Raji (cell line): ENCODE measurements around the gene PKM.

Source experiments
- POLR2A ChIP-seq: IDR thresholded peaks from 2 replicates; pipeline ENCODE4 v1.6.1; 2011; ENCODE audit warnings: low read depth, low read length, control low read depth; ENCODE audit not compliant: insufficient read depth

Gene PKM

DNA sequence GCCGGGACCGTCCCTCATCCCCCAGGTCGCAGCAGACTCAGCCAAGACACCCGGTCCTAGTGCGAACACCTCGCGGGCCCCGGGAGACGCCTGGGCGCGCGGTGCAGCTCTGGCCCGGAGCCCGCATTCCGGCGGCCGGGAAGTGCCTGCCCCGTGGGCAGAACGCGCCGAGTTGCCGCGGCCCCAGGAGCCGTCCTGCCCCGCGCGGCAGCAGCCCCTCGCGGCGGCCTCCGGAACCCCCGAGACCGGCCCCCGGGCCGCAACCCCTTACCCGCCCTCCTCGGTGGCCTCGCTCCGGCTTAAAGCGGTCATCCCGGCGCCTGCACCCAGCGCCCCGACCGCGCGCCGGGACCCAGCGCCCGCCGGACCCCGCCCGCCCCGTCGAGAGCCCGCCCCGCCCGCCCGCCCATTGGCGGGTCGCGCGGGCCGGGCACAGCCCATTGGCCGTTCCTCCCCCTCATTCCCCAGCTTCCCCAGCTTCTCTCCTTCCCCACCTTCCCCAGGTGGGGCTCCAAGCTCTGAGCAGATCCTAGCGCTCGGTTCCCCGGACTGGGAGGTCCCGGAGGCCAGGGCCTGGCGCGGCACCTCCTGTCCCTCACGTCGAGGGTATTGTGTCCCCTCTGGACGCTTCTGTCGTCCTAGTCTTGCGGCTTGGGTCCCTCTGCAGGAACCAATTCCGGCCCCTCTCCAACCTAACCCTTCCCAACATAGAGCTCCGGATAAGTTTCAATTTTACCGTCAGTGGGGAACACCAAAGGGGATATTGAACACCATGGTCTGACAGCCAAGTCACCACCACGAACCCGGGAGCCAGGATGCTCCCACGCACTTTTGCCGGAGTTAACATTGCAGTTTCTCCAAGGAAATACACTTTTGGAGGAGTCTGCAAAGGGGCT is 33.3 kb downstream of the PKM start, which contains the start of gene GRAMD2A:
TSS of gene GRAMD2A (minus strand) at position 328 of the 896 bp plus-strand sequence.
- TF ChIP-seq POLR2A: no peak

DNA sequence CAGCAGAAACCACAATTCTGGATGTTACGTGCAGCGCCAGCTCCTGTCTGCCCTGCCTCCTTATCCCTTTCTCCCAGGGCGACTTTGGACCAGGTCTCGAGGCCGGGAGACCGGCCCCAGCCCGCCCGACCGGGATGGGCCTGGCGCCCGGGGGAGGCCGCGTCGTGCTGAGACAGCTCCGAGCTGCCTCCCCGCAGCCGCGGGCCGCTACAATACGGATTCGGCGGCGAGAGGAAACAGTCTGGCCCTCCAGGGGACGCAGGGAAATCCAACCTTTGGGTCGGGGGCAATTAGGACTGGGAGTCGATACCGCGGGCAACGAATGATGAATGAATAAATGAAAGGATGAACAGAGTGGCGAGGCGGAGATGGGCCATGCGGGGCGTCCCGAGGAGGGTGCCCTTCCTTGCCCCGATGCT is 33.9 kb downstream of the PKM start:
- no peak for TF ChIP-seq POLR2A

DNA sequence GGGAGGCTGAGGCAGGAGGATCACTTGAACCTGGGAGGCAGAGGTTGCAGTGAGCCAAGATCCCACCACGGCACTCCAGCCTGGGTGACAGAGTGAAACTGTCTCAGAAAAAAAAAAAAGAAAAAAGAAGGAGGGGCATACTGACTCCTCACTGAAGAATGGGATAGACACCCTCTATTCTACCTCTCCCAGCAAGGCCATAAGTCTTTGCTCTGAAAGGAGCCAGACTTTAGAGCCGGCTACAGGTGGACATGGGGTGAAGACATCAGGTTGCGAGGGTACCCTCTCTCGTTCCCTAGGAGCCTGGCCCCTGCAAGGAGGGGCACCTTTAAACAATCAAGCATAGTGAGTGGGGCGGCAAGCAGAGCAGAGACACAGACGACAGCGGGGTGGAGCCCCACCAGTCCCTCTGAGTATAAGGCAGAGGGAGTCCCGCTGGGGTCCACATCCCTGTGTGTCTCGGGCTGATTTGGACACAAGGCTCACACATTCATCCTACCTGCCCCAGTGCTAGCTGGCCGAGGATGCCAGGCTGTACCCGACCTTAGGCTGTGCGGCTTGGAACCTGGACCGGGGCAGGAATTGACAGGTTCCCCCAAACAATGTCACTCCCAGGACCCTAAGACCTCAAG is 34.5 kb downstream of the PKM start:
- TF ChIP-seq POLR2A: no peak

DNA sequence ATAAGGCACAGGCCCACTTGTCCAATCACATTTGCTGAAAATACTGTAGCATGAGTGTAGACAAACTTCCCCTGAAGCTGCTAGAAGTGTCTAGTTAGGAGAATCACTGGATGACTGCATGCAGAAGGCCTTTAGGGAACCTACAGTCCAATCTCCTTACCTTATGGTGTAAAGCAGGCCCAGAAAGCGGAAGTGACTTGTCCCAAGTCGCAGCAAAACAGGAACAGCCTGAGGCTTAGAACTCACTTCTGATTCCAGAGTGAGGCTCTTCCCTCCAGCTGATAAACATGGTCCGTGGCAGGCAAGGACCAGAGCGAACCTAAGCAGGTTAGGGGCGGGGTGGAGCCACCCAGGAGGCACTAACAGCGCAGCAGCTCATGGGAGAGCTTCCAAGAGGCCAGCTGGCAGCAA is 35.9 kb downstream of the PKM start:
- TF ChIP-seq POLR2A: no peak

DNA sequence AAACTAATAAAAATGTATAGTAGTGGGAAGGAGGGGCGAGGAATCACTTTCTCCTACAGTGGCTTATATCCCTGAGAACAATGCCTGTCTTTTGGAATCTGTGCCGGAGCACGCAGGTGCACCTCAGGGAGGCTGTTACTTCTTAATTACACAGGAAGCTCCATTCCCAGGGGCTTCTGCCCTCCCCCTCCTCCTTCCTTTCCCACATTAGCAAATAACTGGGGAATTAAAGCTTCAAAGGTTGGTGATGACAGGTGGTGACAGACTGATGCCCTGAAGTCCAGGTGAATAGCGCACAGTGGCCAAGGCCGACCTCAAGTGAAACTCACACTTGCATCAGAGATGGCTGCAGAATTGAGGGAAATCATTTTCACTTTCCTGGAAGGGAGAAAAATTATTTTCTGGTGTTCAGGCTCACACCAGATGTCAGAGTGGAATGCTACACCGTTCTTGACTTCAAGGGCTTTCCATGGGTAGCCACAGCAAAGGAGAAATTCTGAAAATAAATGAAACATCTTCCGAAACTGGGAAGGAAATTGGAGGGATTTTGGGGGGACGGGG is 37.1 kb downstream of the PKM start:
- TF ChIP-seq POLR2A: no peak

DNA sequence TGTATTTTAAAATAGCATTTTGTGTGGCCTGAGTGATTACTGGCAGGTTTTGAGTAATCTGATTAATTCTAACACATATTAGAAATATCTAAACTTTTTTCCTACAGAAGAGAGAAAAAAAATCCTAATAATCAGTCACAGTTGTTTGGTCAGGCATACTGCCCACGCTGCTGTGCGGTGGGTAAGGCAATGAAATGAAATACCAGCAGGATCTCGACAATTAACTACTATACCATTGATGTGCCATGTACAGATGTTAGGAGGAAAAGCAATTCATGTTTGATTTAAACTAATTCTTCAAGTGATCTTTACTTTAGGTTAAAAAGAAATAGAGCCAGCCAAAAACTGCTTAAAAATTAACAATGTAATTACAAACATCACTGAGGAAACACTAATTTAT is 38.6 kb downstream of the PKM start:
- no peak for TF ChIP-seq POLR2A

DNA sequence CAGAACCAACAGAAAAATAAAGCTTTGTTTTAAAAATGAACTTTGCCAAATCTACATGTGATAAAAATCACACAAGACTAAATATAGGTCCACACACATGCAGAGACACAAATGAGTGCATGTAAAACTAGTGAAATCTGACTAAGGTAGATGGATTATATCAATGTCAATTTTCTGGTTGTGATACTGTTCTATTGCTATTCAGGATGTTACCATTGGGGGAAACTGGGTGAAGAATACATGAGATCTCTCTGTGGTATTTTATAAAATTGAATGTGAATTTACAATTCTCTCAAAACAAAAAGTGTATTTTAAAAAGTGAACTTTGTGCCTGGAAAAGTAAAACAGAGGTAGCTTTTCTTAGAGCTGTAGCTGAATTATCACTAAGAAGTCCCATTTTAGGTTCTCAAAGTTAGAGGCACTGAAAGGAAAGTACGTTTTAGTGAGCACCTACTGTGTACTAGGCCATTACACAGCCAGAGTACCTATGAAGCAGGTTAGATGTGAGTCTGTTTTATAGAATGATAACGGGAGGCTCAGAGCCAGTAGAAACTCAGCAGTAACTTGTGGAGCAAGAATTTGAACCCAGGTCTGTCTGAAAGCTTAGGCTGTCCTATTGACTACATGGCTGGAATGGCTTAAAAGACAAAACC is 41.6 kb downstream of the PKM start:
- no peak for TF ChIP-seq POLR2A

DNA sequence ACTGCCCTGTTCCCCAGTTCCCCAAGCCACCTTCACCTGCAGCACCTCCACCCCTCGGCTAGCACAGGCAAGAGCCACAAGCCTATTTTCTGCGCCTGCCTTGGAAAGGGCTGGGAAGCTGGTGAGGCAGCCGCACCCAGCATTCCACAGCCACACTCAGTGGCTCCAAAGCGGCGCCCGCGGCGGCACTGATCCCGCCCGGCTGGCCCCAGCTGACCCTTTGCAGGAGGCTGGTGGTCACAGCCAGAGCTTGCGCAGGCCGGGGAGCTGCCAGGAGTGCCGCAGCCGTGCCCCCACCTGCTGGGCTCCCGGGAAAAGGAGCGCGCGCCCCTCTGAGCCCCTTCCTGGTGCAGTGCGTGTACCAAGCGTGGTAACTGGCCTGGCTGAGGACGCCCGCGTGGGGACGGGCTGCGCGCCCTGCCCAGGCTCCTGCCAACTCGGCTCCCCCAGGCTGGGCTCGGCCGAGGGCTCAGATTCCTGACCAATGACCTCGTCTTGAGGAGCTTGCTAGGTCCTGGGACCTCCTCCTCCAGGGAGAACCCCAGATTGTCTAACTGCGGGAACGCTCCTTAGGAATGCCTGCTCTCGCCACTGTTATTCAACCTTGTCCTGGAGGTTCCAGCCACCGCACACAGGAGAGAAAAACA is 46.7 kb downstream of the PKM start:
- TF ChIP-seq POLR2A: no peak

DNA sequence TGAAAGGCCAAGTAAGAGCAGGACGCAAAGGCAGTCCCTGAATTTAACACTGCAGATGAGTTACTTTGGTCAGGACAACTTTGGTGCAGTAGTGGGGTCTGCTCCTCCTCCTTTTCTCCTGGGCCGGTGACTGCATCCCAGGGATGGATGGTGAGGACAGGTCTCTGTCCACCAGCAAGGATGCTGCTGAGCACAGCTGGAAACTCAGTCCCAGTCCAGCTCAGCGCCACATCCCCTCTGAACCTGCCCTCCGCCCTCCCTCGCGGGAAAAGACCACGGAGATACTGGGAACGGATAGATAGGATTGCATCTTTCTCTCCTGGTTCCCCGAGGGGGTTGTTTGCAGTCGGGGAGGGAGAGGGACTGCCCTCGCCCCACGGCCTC is 47.2 kb downstream of the PKM start:
- no peak for TF ChIP-seq POLR2A

DNA sequence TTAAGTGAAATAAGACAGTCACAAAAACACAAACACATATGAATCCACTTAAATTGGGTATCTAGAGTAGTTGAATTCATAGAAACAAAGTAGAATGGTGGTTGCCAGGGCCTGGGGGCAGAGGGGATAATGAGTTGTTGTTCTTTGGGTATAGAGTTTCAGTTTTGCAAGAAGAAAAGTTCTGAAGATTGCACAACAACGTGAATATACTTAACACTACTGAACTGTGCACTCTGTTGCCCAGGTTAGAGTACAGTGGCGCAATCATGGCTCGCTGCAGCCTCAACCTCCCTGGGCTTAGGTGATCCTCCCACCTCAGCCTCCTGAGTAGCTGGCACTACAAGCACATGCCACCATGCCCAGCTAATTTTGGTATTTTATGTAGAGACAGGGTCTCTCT is 48.3 kb downstream of the PKM start:
- TF ChIP-seq POLR2A: no peak

DNA sequence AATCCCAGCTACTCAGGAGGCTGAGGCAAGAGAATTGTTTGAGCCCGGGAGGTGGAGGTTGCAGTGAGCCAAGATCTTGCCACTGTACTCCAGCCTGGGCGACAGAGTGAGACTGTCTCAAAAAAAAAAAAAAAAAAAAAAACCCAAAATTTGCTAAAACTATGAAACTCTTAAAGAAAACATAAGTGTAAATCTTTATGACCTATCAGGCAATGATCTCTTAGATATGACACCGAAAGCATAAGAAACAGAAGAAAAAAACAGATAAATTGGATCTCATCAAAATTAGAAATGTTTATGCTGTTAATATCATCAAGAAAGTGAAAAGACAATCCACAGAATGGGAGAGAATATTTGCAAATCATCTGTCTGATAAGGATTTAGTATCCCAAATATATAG is 48.7 kb downstream of the PKM start:
- TF ChIP-seq POLR2A: no peak

DNA sequence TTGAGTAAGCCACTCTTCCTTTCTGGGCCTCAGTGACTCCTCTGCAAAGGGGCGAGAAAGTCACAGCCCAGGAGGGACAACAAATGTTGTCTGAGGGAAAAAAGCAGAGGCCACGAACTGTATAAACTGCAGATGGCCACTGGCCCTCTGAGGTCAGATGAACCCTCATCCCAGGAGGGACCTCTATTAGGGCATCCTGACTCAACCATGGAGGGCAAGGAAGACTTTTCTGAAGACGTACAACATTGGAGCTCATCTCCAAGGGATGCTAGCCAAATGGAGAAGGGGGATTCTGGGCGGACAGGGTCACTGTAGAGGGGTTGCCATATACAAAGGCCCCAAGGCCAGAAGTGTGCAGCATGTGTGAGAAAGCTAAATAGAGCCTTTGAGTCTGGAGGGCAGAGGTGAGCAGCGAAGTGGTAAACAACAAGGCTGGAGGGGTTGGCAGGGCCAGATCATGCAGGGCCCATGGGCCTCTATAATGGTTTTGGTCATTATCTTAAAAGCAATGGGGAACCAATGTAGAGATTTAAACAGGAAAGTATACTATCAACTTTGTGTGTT is 50.1 kb downstream of the PKM start:
- TF ChIP-seq POLR2A: no peak

DNA sequence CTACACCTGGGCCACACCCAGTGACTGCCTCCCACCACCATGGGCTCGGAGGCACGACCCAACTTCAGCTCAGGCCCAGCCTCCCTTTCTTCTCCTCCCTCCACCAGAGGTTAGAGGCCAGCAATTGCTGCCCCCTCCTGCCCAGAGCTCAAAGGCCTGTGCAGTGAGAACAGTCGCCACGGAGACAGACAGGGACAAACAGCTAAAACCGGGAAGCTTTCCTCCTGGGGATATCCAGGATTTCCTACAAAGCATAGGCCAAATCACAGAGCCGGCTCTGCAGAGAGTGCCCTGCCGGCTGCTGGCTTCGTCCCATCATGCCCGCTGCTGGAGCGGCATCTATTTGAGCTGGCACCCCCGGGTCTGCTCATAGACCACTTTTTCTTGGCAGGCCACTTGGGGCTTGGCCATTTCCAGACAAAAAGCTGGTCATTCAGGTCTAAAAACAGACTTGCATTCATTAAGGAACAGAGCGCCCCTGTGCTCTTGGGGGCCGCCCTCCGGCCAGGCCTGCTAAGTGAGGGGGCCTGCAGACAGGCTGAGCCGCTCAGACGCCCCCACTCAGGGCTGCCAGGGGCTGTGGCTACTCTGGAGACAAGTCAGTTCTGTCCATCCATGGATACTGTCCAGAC is 50.9 kb downstream of the PKM start:
- TF ChIP-seq POLR2A: no peak

DNA sequence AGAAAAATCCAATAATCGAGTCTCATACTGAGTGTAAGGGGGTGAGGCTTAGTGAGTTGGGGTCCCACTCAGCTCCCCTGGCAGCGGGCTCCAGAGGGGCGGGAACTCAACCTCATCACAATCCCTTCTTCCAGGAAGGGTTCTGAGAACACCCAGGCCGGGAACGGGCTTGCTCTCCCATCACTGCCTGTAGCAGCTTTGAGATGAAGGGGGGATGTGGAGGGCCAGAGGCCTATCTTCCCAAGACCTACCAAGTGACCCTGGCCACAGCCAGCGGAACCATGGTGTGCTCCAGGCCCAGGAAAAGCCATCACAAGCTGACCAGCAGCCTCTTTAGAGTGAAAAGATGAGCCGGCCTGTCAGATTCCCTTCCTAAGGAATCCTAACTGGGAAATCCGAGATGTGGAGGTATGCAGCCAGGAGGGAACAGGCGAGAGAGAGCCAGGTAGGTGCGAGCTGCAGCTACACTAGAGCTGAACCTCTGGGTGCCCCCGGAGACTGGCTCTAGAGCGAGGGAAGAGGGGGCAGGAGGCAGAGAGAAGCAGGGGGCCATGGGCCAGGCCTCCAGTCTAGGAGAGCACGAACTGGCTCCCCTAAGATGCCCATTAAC is 51.9 kb downstream of the PKM start:
- TF ChIP-seq POLR2A: no peak
